HCT116 (cell line): ENCODE results near the gene PREX1. TPM values are rescaled to one million over a fixed set of nuclear protein-coding genes. Genes with fewer than 3 reads are reported as not detected.

Experiments used
- ATAC-seq: fragments of 200-7000 bp; cut with Tn5 transposase; 2 replicates; pipeline ENCODE4 v1.9.1; 2020; ENCODE audit warnings: mild to moderate bottlenecking, moderate library complexity
- BruUV-seq: library from RNA; stranded (reverse); fragments of 400-500 nt; replicated peaks from 2 replicates; lab custom pipeline; 2021; lab: Mats Ljungman, UMichigan
- CTCF ChIA-PET: fragments of 300-600 bp; sonication (Branson Sonifier 250); formaldehyde crosslinking; loops from one replicate; lab custom pipeline; 2021; ENCODE audit warnings: antibody characterized with exemption; lab: Charles Lee
- POLR2A ChIA-PET: fragments of 300-600, 350-600 bp; sonication (Branson Sonifier 250); formaldehyde crosslinking; loops from one replicate; lab custom pipeline; 2021; ENCODE audit warnings: antibody characterized with exemption; lab: Charles Lee
- RAD21 ChIA-PET, 2 experiments: fragments of 300-600 bp; sonication (Branson Sonifier 250); formaldehyde crosslinking; loops; one replicate each; lab custom pipeline; 2023; ENCODE audit warnings: low total read pairs in 2 of 2; ENCODE audit not compliant: uncharacterized antibody in 2 of 2, unreplicated experiment in 2 of 2, low non-redundant PET in 1 of 2; lab: Charles Lee
- DNase-seq: peaks from one replicate; pipeline ENCODE4 v3.0.0-alpha.2; 2010; ENCODE audit warnings: low read depth, low spot score
- H2AFZ ChIP-seq: fragments of 200-600 bp; shearing (Covaris generic), sonication (generic); 2 replicates; pipeline ENCODE4 v1.6.1; 2017; ENCODE audit warnings: low read depth, mixed run types, mixed read lengths, antibody characterized with exemption, low read length; ENCODE audit not compliant: poor library complexity, severe bottlenecking
- H3K27ac ChIP-seq: 2 replicates; pipeline ENCODE4 v1.5.1; 2012; ENCODE audit warnings: low read depth, low read length
- H3K27me3 ChIP-seq: fragments of 200-600 bp; sonication (generic); 2 replicates; pipeline ENCODE4 v1.6.1; 2016; ENCODE audit warnings: mixed run types, low read length, mixed read lengths; ENCODE audit not compliant: insufficient read depth
- H3K36me3 ChIP-seq, 2 experiments: fragments of 200-500 bp in 1 of 2; fragments of 200-600 bp in 1 of 2; sonication (Bioruptor generic) in 1 of 2; sonication (generic) in 1 of 2; 2 replicates each; pipeline versions ENCODE4 v1.5.1 to v1.6.1; 2014 to 2016; ENCODE audit warnings: low read length in 2 of 2, inconsistent platforms in 1 of 2, mixed read lengths in 1 of 2, mixed run types in 1 of 2; ENCODE audit not compliant: insufficient read depth in 2 of 2, control insufficient read depth in 1 of 2
- H3K4me1 ChIP-seq, 2 experiments: fragments of 200-600 bp in 1 of 2; sonication (generic) in 1 of 2; 2 replicates each; pipeline versions ENCODE4 v1.5.1 to v1.6.1; 2012 to 2017; ENCODE audit warnings: low read length in 2 of 2, inconsistent platforms in 1 of 2, mild to moderate bottlenecking in 1 of 2, mixed read lengths in 1 of 2, mixed run types in 1 of 2, moderate library complexity in 1 of 2; ENCODE audit not compliant: insufficient read depth in 2 of 2, control insufficient read depth in 1 of 2
- H3K4me2 ChIP-seq: fragments of 200-600 bp; sonication (generic); 2 replicates; pipeline ENCODE4 v1.6.1; 2017; ENCODE audit warnings: mixed run types, low read length, mixed read lengths
- H3K4me3 ChIP-seq, 2 experiments: fragments of 200-600 bp in 1 of 2; sonication (generic) in 1 of 2; replicated peaks in 1 of 2; 2 replicates each; pipeline ENCODE4 v1.5.1; 2011 to 2016; ENCODE audit warnings: low read length in 2 of 2, control low read depth in 1 of 2, low read depth in 1 of 2, mild to moderate bottlenecking in 1 of 2, mixed read lengths in 1 of 2, mixed run types in 1 of 2
- H3K79me2 ChIP-seq: fragments of 200-600 bp; sonication (generic); 2 replicates; pipeline ENCODE4 v1.6.1; 2017; ENCODE audit warnings: mild to moderate bottlenecking, mixed run types, low read length, moderate library complexity, mixed read lengths; ENCODE audit not compliant: insufficient read depth
- H3K9ac ChIP-seq: fragments of 200-600 bp; sonication (generic); 2 replicates; pipeline ENCODE4 v1.6.1; 2016; ENCODE audit warnings: low read length, mixed read lengths
- H3K9me2 ChIP-seq: fragments of 200-600 bp; sonication (generic), shearing (Covaris generic); 2 replicates; pipeline ENCODE4 v1.6.1; 2017; ENCODE audit warnings: mixed run types, mild to moderate bottlenecking, moderate library complexity; ENCODE audit not compliant: insufficient read depth
- H3K9me3 ChIP-seq, 2 experiments: fragments of 200-500 bp in 1 of 2; fragments of 200-600 bp in 1 of 2; sonication (Bioruptor generic) in 1 of 2; sonication (generic) in 1 of 2; 2 replicates each; pipeline ENCODE4 v1.6.1; 2014 to 2017; ENCODE audit warnings: low read length in 2 of 2, mixed read lengths in 2 of 2, inconsistent platforms in 1 of 2, low read depth in 1 of 2, mild to moderate bottlenecking in 1 of 2, mixed run types in 1 of 2, moderate library complexity in 1 of 2; ENCODE audit not compliant: control insufficient read depth in 1 of 2, insufficient read depth in 1 of 2
- H4K20me1 ChIP-seq: fragments of 200-600 bp; sonication (generic), shearing (Covaris generic); 2 replicates; pipeline ENCODE4 v1.6.1; 2017; ENCODE audit warnings: mixed run types, mild to moderate bottlenecking, moderate library complexity; ENCODE audit not compliant: insufficient read depth
- ATF3 ChIP-seq: IDR thresholded peaks from 2 replicates; pipeline ENCODE4 v1.6.1; 2012
- CBX3 ChIP-seq: IDR thresholded peaks from 2 replicates; pipeline ENCODE4 v1.6.1; 2012; ENCODE audit warnings: low read depth
- CEBPB ChIP-seq: IDR thresholded peaks from 2 replicates; pipeline ENCODE4 v1.6.1; 2012; ENCODE audit warnings: low read depth
- EGR1 ChIP-seq: IDR thresholded peaks from 2 replicates; pipeline ENCODE4 v1.6.1; 2012; ENCODE audit warnings: low read depth
- EZH2 ChIP-seq: fragments of 200-600 bp; sonication (generic); IDR thresholded peaks from 2 replicates; pipeline ENCODE4 v1.6.1; 2017; ENCODE audit warnings: antibody characterized with exemption, mixed run types
- POLR2AphosphoS5 ChIP-seq: IDR thresholded peaks from 2 replicates; pipeline ENCODE4 v1.6.1; 2011; ENCODE audit warnings: mild to moderate bottlenecking, low read depth, low read length, moderate library complexity
- RAD21 ChIP-seq: IDR thresholded peaks from 2 replicates; pipeline ENCODE4 v1.6.1; 2012; ENCODE audit warnings: low read depth, mild to moderate bottlenecking
- REST ChIP-seq: IDR thresholded peaks from 2 replicates; pipeline ENCODE4 v1.6.1; 2012; ENCODE audit warnings: low read depth
- SIN3A ChIP-seq: IDR thresholded peaks from 2 replicates; pipeline ENCODE4 v1.6.1; 2012; ENCODE audit warnings: low read depth
- SP1 ChIP-seq: IDR thresholded peaks from 2 replicates; pipeline ENCODE4 v1.6.1; 2012; ENCODE audit warnings: low read depth
- TCF7L2 ChIP-seq: IDR thresholded peaks from 2 replicates; pipeline ENCODE4 v1.7.0; 2011; ENCODE audit warnings: borderline replicate concordance, inconsistent platforms; ENCODE audit not compliant: insufficient read depth, insufficient read length; ENCODE audit errors: extremely low read depth
- YY1 ChIP-seq: IDR thresholded peaks from 2 replicates; pipeline ENCODE4 v1.6.1; 2011; ENCODE audit warnings: low read length, low read depth, moderate library complexity, mild to moderate bottlenecking; ENCODE audit not compliant: insufficient replicate concordance; ENCODE audit errors: extremely low read depth
- intact Hi-C: fragments of 100-400 bp; cut with micrococcal nuclease; formaldehyde crosslinking; loops from 2 replicates; pipeline ENCODE4 v1.10.0; 2022
- total RNA-seq: library from RNA; stranded (reverse); gene quantifications from one replicate; pipeline ENCODE4 v1.2.1, GENCODE V29; 2021; ENCODE audit not compliant: unreplicated experiment

Gene PREX1
- total RNA-seq, 1 experiment from 2014 or later = 6.1 TPM

GRCh38 chr20:48813446-48813747 is 14.4 kb downstream of the PREX1 start:
- TF ChIP-seq YY1 (no peak), REST (no peak), POLR2AphosphoS5 (no peak)
- RAD21 ChIA-PET = no interaction called here
- BruUV-seq = no TSS peak
- CTCF ChIA-PET = no interaction called here
- Histone ChIP-seq H3K9me3 (no peaks in the 10 kb centered on the region), H3K4me3 (no peak overlapping the region), H3K36me3 (no peaks in the 10 kb centered on the region), H2AFZ (no peak overlapping the region), H3K4me1 (no peaks in the 10 kb centered on the region), H4K20me1 (no peaks in the 10 kb centered on the region), H3K9me2 (no peaks in the 10 kb centered on the region), H3K79me2 (no peaks in the 10 kb centered on the region), H3K9ac (no peak overlapping the region), H3K4me2 (no peak overlapping the region), H3K27me3 (no peaks in the 10 kb centered on the region), H3K27ac (no peak overlapping the region)
- intact Hi-C loops = no loop called here
- no peak for ATAC-seq
- POLR2A ChIA-PET = no interaction called here
- DNase-seq = no peak

DNA sequence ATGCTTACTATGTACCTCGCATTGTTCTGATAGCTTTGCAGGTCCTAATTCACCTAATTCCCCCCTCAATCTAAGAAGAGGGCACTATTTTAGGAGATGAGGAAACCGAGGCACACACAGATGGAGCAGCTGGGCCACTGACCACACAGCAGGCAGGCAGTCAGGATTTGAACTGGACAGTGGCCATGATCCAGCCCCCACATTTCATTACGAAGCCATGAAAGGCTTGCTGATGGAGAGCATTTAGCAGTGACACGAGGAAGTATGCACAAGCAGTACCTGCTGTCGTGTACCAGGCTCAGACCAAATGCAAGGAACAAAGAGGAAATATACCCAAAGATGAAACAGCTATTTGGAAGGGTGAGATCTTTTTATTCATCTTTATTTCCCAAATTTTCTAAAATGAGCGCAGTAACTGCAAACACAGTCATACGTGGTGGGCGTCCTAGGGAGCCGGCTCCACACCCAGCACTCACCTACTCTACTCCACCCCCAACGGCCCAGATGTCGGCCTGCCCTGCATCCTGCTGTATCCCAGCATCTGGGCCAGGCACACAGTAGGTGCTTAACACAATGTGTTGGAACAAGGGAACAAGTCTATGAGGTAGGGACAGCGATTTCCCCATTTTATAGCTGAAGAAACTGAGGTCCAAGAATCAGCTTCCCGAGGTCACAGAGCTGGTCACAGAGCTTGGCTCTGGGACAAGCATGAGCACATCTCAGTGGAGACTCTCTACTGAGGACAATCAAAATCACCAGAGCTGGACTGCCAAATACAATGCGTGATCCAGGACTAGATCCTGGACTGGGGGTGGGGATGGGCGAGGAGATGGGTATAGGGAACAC is 15.0 kb downstream of the PREX1 start:
- Histone ChIP-seq H3K9me3 (no peaks in the 10 kb centered on the region), H3K4me3 (no peak overlapping the region), H3K27me3 (no peaks in the 10 kb centered on the region), H3K79me2 (no peaks in the 10 kb centered on the region), H3K27ac (no peak overlapping the region), H4K20me1 (no peaks in the 10 kb centered on the region), H3K36me3 (no peaks in the 10 kb centered on the region), H2AFZ (no peak overlapping the region), H3K4me1 (no peaks in the 10 kb centered on the region), H3K9ac (no peak overlapping the region), H3K9me2 (no peaks in the 10 kb centered on the region), H3K4me2 (no peak overlapping the region)
- DNase-seq (no peak), ATAC-seq (no peak)
- no TSS peak for BruUV-seq
- CTCF ChIA-PET = no interaction called here
- RAD21 ChIA-PET = no interaction called here
- intact Hi-C loops = no loop called here
- POLR2A ChIA-PET = no interaction called here
- TF ChIP-seq POLR2AphosphoS5 = no peak
- no peak for TF ChIP-seq EZH2
- no peak for TF ChIP-seq TCF7L2
- TF ChIP-seq RAD21 = no peak
- TF ChIP-seq EGR1 = no peak
- TF ChIP-seq CBX3 = no peak
- TF ChIP-seq YY1 = no peak
- TF ChIP-seq SP1 = no peak
- no peak for TF ChIP-seq ATF3
- TF ChIP-seq CEBPB = no peak
- TF ChIP-seq SIN3A = no peak
- no peak for TF ChIP-seq REST
